ENCODE data around the gene UACA. TPM values are rescaled to one million over a fixed set of nuclear protein-coding genes. Genes with fewer than 3 reads are reported as not detected.
A peak's percentile ranks its signal among the peaks of the same experiment; 100 is the strongest.

Gene UACA
- total RNA-seq, 2 experiments from 2014 or later: 1.1 to 1.5 TPM

DNA sequence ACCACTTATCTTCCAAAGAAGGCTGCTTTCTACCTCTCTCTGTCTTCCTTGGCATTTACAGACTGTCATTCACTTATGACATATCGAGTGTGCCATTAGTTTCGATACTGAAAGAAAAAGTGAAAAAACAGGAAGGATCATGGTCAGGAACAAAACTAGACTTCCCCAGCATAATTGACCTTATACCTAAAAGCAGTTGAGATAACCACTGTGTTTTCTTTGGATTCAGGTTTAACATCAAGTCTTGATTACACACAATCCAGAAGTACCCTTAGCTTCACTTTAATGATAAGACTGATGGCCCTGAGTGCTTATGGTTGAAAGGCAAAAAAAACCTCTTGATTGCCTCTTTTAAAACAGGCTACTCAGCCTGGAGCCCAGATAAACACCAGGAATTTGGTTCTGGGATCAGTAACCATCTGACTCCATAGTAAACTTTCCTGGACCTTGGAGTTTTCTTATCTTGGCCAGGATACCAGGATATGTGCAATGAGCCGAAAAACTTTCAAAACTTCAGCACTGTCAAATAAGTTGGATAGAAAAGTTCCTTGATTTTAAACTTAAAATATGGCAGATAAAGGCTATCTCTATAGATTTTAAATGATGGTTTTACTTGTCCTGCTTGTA lies 5.0 kb upstream of the UACA start:
- Histone ChIP-seq H3K4me1 (ENCODE audit: insufficient read depth, low read length) (peaks cover 8% of the 10 kb centered on the region), H3K27me3 (ENCODE audit: control insufficient read depth in 1 of 2, insufficient read depth in 2 of 2, low read length in 2 of 2) (peaks cover 6 to 19% of the 10 kb centered on the region in 2 experiments), H3K36me3 (ENCODE audit: insufficient read depth, low read length) (no peaks in the 10 kb centered on the region), H3K27ac (ENCODE audit: low read depth in 1 of 2, low read length in 2 of 2) (no peak overlapping the region), H3K9me3 (ENCODE audit: control insufficient read depth in 1 of 2, insufficient read depth in 1 of 2, low read length in 2 of 2) (peaks cover 0 to 4% of the 10 kb centered on the region in 2 experiments), H3K4me3 (ENCODE audit: low read length) (no peak overlapping the region)
- ChIA-PET POLR2A (no interaction called here), CTCF (no interaction called here)
- no peak overlapping the region for H3K4me3 Mint-ChIP-seq
- ATAC-seq (ENCODE audit: poor library complexity) (no peak), DNase-seq (no peak)
- TF ChIP-seq, protein P1, sequence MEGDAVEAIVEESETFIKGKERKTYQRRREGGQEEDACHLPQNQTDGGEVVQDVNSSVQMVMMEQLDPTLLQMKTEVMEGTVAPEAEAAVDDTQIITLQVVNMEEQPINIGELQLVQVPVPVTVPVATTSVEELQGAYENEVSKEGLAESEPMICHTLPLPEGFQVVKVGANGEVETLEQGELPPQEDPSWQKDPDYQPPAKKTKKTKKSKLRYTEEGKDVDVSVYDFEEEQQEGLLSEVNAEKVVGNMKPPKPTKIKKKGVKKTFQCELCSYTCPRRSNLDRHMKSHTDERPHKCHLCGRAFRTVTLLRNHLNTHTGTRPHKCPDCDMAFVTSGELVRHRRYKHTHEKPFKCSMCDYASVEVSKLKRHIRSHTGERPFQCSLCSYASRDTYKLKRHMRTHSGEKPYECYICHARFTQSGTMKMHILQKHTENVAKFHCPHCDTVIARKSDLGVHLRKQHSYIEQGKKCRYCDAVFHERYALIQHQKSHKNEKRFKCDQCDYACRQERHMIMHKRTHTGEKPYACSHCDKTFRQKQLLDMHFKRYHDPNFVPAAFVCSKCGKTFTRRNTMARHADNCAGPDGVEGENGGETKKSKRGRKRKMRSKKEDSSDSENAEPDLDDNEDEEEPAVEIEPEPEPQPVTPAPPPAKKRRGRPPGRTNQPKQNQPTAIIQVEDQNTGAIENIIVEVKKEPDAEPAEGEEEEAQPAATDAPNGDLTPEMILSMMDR (IDR thresholded peaks at IDR 0.05): no peak
- no peaks in the 10 kb centered on the region for H3K9me3 Mint-ChIP-seq
- no peak overlapping the region for H3K27ac Mint-ChIP-seq
- no peaks in the 10 kb centered on the region for H3K36me3 Mint-ChIP-seq (ENCODE audit: low read depth)
- peaks cover 22% of the 10 kb centered on the region for H3K27me3 Mint-ChIP-seq
- H3K4me1 Mint-ChIP-seq (ENCODE audit: low read depth): peaks cover 13% of the 10 kb centered on the region
- intact Hi-C loops (cut with DNase I, micrococcal nuclease): no loop called here

DNA sequence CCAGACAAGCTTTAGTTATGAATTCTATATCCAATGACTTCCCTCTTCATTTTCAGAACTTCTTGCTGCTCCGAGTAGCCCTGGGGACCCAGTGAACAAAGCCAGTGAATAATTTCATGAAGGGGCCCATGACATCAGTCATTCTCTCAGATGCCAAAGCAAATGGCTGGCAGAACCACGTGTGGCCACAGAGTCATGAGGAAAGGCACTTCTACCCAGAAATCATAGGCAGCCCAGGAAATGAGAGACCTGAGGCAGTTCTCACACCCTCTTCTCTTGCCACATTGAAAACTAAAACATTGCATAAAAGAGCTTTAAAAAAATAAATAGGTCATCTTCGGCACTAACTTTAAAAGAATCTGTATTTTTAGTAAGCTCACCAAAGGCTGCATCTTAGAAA lies 4.3 kb upstream of the UACA start:
- POLR2A ChIA-PET: interaction anchor here (0.7 kb wide), 1 partner anchor 1488 kb away, joined by 3 read pairs; no protein-coding TSS in a partner anchor
- Histone ChIP-seq H3K4me1 (ENCODE audit: insufficient read depth, low read length) (peaks cover 14% of the 10 kb centered on the region), H3K36me3 (ENCODE audit: insufficient read depth, low read length) (no peaks in the 10 kb centered on the region), H3K9me3 (ENCODE audit: control insufficient read depth in 1 of 2, insufficient read depth in 1 of 2, low read length in 2 of 2) (peaks cover 0 to 7% of the 10 kb centered on the region in 2 experiments), H3K4me3 (ENCODE audit: low read length) (no peak overlapping the region), H3K27me3 (ENCODE audit: control insufficient read depth in 1 of 2, insufficient read depth in 2 of 2, low read length in 2 of 2) (peaks cover 9 to 25% of the 10 kb centered on the region in 2 experiments), H3K27ac (ENCODE audit: low read depth in 1 of 2, low read length in 2 of 2) (no peak overlapping the region)
- no peaks in the 10 kb centered on the region for H3K36me3 Mint-ChIP-seq (ENCODE audit: low read depth)
- CTCF ChIA-PET: no interaction called here
- DNase-seq (peak in 1 of 14 experiments; percentile 18), ATAC-seq (ENCODE audit: poor library complexity) (no peak)
- peaks cover 22% of the 10 kb centered on the region for H3K27me3 Mint-ChIP-seq
- peaks cover 13% of the 10 kb centered on the region for H3K4me1 Mint-ChIP-seq (ENCODE audit: low read depth)
- no peak overlapping the region for H3K4me3 Mint-ChIP-seq
- TF ChIP-seq, protein P1 (IDR thresholded peaks at IDR 0.05): no peak
- no peaks in the 10 kb centered on the region for H3K9me3 Mint-ChIP-seq
- no peak overlapping the region for H3K27ac Mint-ChIP-seq
- intact Hi-C loops (cut with DNase I, micrococcal nuclease): no loop called here

DNA sequence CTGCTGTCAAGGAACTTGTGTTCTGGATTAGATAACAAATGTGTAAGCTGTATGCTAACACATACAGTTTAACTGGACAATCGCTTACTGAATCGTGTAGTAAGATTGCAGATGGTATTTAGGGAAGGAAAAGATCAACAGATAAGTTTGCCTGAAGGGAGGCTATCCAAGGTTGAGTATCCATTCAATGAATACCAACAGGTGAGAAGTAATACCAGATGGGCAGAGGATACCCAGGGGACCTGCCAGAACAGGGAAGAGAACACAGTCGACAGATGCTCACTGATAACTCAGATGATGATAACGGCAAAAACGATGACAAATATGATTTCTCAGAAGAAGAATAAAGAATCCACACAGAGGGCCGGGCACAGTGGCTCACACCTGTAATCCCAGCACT lies 3.2 kb upstream of the UACA start:
- TF ChIP-seq, protein P1 (IDR thresholded peaks at IDR 0.05): no peak
- no peaks in the 10 kb centered on the region for H3K36me3 ChIP-seq (ENCODE audit: insufficient read depth, low read length)
- no peaks in the 10 kb centered on the region for H3K36me3 Mint-ChIP-seq (ENCODE audit: low read depth)
- H3K4me1 Mint-ChIP-seq (ENCODE audit: low read depth): peaks cover 24% of the 10 kb centered on the region
- intact Hi-C loops (cut with DNase I, micrococcal nuclease): no loop called here
- no peak overlapping the region for H3K4me3 ChIP-seq (ENCODE audit: low read length)
- no peak for ATAC-seq (ENCODE audit: poor library complexity)
- H3K9me3 Mint-ChIP-seq: no peaks in the 10 kb centered on the region
- H3K4me3 Mint-ChIP-seq: no peak overlapping the region
- H3K27me3 Mint-ChIP-seq: peaks cover 32% of the 10 kb centered on the region
- ChIA-PET CTCF (no interaction called here), POLR2A (no interaction called here)
- peaks cover 19% of the 10 kb centered on the region for H3K4me1 ChIP-seq (ENCODE audit: insufficient read depth, low read length)
- H3K27ac ChIP-seq (ENCODE audit: low read depth in 1 of 2, low read length in 2 of 2): no peak overlapping the region
- no peak for DNase-seq
- H3K27ac Mint-ChIP-seq: no peak overlapping the region
- peaks cover 0 to 10% of the 10 kb centered on the region in 2 experiments for H3K9me3 ChIP-seq (ENCODE audit: control insufficient read depth in 1 of 2, insufficient read depth in 1 of 2, low read length in 2 of 2)
- H3K27me3 ChIP-seq (ENCODE audit: control insufficient read depth in 1 of 2, insufficient read depth in 2 of 2, low read length in 2 of 2): peaks cover 14 to 36% of the 10 kb centered on the region in 2 experiments

Measured in CD4-positive, alpha-beta T cell (primary cell).